Astrocyte (in vitro differentiated cells and primary cell): Measurements from ENCODE around the gene S100A14.

Source experiments
- EZH2 ChIP-seq: IDR thresholded peaks from 2 replicates; pipeline ENCODE4 v1.6.1; 2012; ENCODE audit warnings: mild to moderate bottlenecking, low read length, inconsistent platforms; ENCODE audit not compliant: insufficient read depth
- TF ChIP-seq, protein P1 (sequence below): IDR thresholded peaks from 2 replicates; pipeline ENCODE4 v1.5.1; 2011; ENCODE audit warnings: low read depth, mild to moderate bottlenecking, inconsistent platforms, low read length, moderate library complexity; ENCODE audit not compliant: insufficient read depth

DNA sequence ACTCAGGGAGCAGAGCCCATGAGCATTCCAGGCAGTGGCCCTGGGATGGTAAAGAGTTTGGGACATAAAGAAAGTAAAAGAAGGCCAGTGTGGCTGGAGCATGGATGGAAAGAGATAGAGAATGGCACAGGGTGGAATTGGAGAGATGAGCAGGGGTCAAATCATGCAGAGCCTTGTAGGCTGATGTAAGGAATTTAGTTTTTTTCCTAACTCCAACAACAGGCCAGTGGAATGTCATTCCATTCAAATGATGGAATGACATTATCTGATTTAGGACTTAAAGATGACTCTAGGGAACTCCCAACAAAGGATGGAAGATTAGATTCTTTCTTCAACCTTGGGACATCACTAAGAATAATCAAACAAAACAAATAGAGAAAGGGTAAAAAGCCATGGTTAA is 37.6 kb downstream of the S100A14 start:
- TF ChIP-seq, protein P1, sequence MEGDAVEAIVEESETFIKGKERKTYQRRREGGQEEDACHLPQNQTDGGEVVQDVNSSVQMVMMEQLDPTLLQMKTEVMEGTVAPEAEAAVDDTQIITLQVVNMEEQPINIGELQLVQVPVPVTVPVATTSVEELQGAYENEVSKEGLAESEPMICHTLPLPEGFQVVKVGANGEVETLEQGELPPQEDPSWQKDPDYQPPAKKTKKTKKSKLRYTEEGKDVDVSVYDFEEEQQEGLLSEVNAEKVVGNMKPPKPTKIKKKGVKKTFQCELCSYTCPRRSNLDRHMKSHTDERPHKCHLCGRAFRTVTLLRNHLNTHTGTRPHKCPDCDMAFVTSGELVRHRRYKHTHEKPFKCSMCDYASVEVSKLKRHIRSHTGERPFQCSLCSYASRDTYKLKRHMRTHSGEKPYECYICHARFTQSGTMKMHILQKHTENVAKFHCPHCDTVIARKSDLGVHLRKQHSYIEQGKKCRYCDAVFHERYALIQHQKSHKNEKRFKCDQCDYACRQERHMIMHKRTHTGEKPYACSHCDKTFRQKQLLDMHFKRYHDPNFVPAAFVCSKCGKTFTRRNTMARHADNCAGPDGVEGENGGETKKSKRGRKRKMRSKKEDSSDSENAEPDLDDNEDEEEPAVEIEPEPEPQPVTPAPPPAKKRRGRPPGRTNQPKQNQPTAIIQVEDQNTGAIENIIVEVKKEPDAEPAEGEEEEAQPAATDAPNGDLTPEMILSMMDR: no peak
- no peak for TF ChIP-seq EZH2
